B cell (primary cell): ENCODE data around the gene CACNA1D. TPM values are rescaled to one million over a fixed set of nuclear protein-coding genes. Genes with fewer than 3 reads are reported as not detected.

Experiments used
- ATAC-seq: fragments of 200-7000 bp; cut with Tn5 transposase; one replicate; pipeline ENCODE4 v1.10.0; 2021; ENCODE audit warnings: low read depth, mild to moderate bottlenecking, moderate number of reproducible peaks, moderate library complexity
- CTCF ChIA-PET: fragments of 350-600 bp; sonication (Branson Sonifier 250); formaldehyde crosslinking; loops from one replicate; lab custom pipeline; 2021; ENCODE audit warnings: antibody characterized with exemption, inconsistent platforms; lab: Charles Lee
- POLR2A ChIA-PET: fragments of 350-600 bp; sonication (Branson Sonifier 250); formaldehyde crosslinking; loops from one replicate; lab custom pipeline; 2021; ENCODE audit warnings: antibody characterized with exemption; lab: Charles Lee
- DNase-seq: peaks from one replicate; pipeline ENCODE4 v3.0.0; 2013
- H2AFZ ChIP-seq: 2 replicates; pipeline ENCODE4 v1.6.1; 2012; ENCODE audit warnings: mild to moderate bottlenecking, low read depth, low read length; ENCODE audit not compliant: insufficient read depth, poor library complexity, severe bottlenecking
- H3K27ac ChIP-seq, 2 donors: 1 replicate in 1 of 2; 2 replicates in 1 of 2; pipeline ENCODE4 v1.5.1; 2012 to 2013; ENCODE audit warnings: low read length in 2 of 2, mild to moderate bottlenecking in 2 of 2, moderate library complexity in 1 of 2
- H3K27me3 ChIP-seq, 4 experiments: fragments of 200-600 bp in 1 of 4; sonication (generic) in 1 of 4; replicated peaks in 1 of 4; 1 replicate in 2 of 4; 2 replicates in 2 of 4; pipeline versions ENCODE4 v1.6.1 to v1.7.0; 2013 to 2016; ENCODE audit warnings: low read length in 3 of 4, mild to moderate bottlenecking in 2 of 4, mixed read lengths in 1 of 4, moderate library complexity in 1 of 4; ENCODE audit not compliant: insufficient read depth in 4 of 4, control insufficient read depth in 3 of 4; ENCODE audit errors: control extremely low read depth in 1 of 4
- H3K36me3 ChIP-seq, 2 experiments: replicated peaks in 1 of 2; 1 replicate in 1 of 2; 2 replicates in 1 of 2; pipeline versions ENCODE4 v1.6.1 to v1.7.1; 2013; ENCODE audit warnings: low read length in 1 of 2; ENCODE audit not compliant: insufficient read depth in 2 of 2, control insufficient read depth in 1 of 2; ENCODE audit errors: control extremely low read depth in 1 of 2, extremely low read depth in 1 of 2
- H3K4me1 ChIP-seq, 2 donors: fragments of 200-600 bp in 1 of 2; sonication (generic) in 1 of 2; 1 replicate in 1 of 2; 2 replicates in 1 of 2; pipeline versions ENCODE4 v1.5.1 to v1.6.1; 2013 to 2017; ENCODE audit warnings: low read length in 2 of 2; ENCODE audit not compliant: control insufficient read depth in 2 of 2, insufficient read depth in 2 of 2
- H3K4me2 ChIP-seq: replicated peaks from 2 replicates; pipeline ENCODE3; 2012; ENCODE audit warnings: mild to moderate bottlenecking, low read depth, low read length; ENCODE audit not compliant: poor library complexity, severe bottlenecking
- H3K4me3 ChIP-seq, 5 experiments: fragments of 200-600 bp in 1 of 5; sonication (generic) in 1 of 5; 1 replicate in 3 of 5; 2 replicates in 2 of 5; pipeline versions ENCODE4 v1.5.1 to v1.7.0; 2011 to 2016; ENCODE audit warnings: low read length in 4 of 5, mild to moderate bottlenecking in 4 of 5, low read depth in 2 of 5, control low read depth in 1 of 5, moderate library complexity in 1 of 5; ENCODE audit not compliant: insufficient read depth in 1 of 5; ENCODE audit errors: control extremely low read depth in 1 of 5, extremely low read depth in 1 of 5
- H3K79me2 ChIP-seq: fragments of 200-600 bp; sonication (generic); one replicate; pipeline ENCODE4 v1.6.0; 2016; ENCODE audit warnings: low read length; ENCODE audit not compliant: control insufficient read depth, insufficient read depth
- H3K9ac ChIP-seq: fragments of 200-600 bp; sonication (generic); 2 replicates; pipeline ENCODE4 v1.6.1; 2017; ENCODE audit warnings: mild to moderate bottlenecking, low read length, moderate library complexity
- H3K9me3 ChIP-seq, 3 donors: one replicate each; pipeline versions ENCODE4 v1.6.1 to v1.7.1; 2013; ENCODE audit warnings: low read length in 2 of 3; ENCODE audit not compliant: control insufficient read depth in 2 of 3, insufficient read depth in 1 of 3; ENCODE audit errors: control extremely low read depth in 1 of 3
- H4K20me1 ChIP-seq: 2 replicates; pipeline ENCODE4 v1.6.0; 2012; ENCODE audit warnings: mild to moderate bottlenecking, low read length; ENCODE audit not compliant: insufficient read depth, control insufficient read depth, poor library complexity, severe bottlenecking
- H3K27ac Mint-ChIP-seq: one replicate; pipeline ENCODE4 v1.8.0; 2021; ENCODE audit warnings: mixed read lengths
- H3K27me3 Mint-ChIP-seq: one replicate; pipeline ENCODE4 v1.8.0; 2021; ENCODE audit warnings: mixed read lengths
- H3K4me1 Mint-ChIP-seq: one replicate; pipeline ENCODE4 v1.8.0; 2021; ENCODE audit warnings: mixed read lengths
- H3K4me3 Mint-ChIP-seq: one replicate; pipeline ENCODE4 v1.8.0; 2021; ENCODE audit warnings: mixed read lengths
- H3K9me3 Mint-ChIP-seq: one replicate; pipeline ENCODE4 v1.8.0; 2022; ENCODE audit warnings: mixed read lengths; ENCODE audit not compliant: insufficient read depth
- CTCF ChIP-seq: fragments of 200-600 bp; IDR thresholded peaks from one replicate; pipeline ENCODE4 v1.8.0; 2022; ENCODE audit warnings: antibody characterized with exemption, mild to moderate bottlenecking
- EZH2 ChIP-seq: IDR thresholded peaks from 2 replicates; pipeline ENCODE4 v1.6.1; 2012; ENCODE audit warnings: borderline replicate concordance, low read depth, mild to moderate bottlenecking, moderate library complexity, low read length; ENCODE audit not compliant: insufficient read depth, poor library complexity, severe bottlenecking
- WGBS: methylation state at CpG from one replicate; pipeline ENCODE4 v1.1.5; 2013; ENCODE audit warnings: missing lambda C conversion rate; ENCODE audit not compliant: insufficient coverage; 5-methylcytosine and 5-hydroxymethylcytosine counted together
- intact Hi-C: fragments of 100-400 bp; cut with micrococcal nuclease; formaldehyde crosslinking; loops from one replicate; pipeline ENCODE4 v1.10.0; 2022
- polyA plus RNA-seq: library from polyadenylated mRNA; depleted of rRNA; stranded (reverse); fragments of >200 nt; gene quantifications from 2 replicates; pipeline ENCODE4 v1.2.3, GENCODE V29; 2012
- total RNA-seq, 2 donors: library from RNA; stranded (reverse); fragments of 120-200 nt in 1 of 2; gene quantifications; 1 replicate in 1 of 2; 2 replicates in 1 of 2; pipeline versions ENCODE4 v1.2.3 to v1.2.4, GENCODE V29; 2013 to 2022

CACNA1D gene
- total and polyA plus RNA-seq, 2 donors (not counting 1 experiment from before 2014, with no cell fraction given) = 0.06 to 0.07 TPM

DNA sequence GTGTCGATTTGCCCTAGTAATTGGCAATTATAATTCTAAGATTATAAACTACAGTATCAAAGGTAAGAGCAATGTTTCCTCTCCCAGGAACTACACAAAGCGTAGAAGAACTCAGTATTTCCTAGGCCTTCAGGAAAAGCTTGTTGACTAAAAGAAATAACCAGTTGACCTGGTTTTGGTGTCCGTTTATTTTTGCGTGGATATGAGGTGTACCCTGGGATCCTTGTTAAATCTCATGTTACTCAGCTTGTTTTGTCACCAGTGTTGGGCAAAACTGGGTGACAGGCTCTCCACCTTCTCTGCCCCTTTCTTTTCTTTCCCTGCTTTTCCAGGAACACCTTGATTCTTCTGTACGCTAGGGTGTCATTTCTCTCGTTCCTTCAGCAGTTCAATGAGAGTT, 97.2 kb downstream of the CACNA1D start:
- Histone ChIP-seq H3K27ac (no peak overlapping the region), H3K9me3 (no peaks in the 10 kb centered on the region), H4K20me1 (no peaks in the 10 kb centered on the region), H3K27me3 (no peaks in the 10 kb centered on the region), H3K4me2 (no peak overlapping the region), H3K4me1 (peaks cover 0 to 11% of the 10 kb centered on the region in 2 donors), H2AFZ (no peak overlapping the region), H3K9ac (no peak overlapping the region), H3K79me2 (no peaks in the 10 kb centered on the region), H3K36me3 (no peaks in the 10 kb centered on the region), H3K4me3 (no peak overlapping the region)
- H3K9me3 Mint-ChIP-seq = no peaks in the 10 kb centered on the region
- WGBS = 87% methylated on average over 4 of the region's 6 CpGs
- POLR2A ChIA-PET = no interaction called here
- H3K4me3 Mint-ChIP-seq = no peak overlapping the region
- intact Hi-C loops = no loop called here
- no peaks in the 10 kb centered on the region for H3K27me3 Mint-ChIP-seq
- TF ChIP-seq CTCF (no peak), EZH2 (no peak)
- CTCF ChIA-PET = no interaction called here
- H3K4me1 Mint-ChIP-seq = peaks cover 15% of the 10 kb centered on the region
- DNase-seq (no peak), ATAC-seq (no peak)
- H3K27ac Mint-ChIP-seq = no peak overlapping the region

DNA sequence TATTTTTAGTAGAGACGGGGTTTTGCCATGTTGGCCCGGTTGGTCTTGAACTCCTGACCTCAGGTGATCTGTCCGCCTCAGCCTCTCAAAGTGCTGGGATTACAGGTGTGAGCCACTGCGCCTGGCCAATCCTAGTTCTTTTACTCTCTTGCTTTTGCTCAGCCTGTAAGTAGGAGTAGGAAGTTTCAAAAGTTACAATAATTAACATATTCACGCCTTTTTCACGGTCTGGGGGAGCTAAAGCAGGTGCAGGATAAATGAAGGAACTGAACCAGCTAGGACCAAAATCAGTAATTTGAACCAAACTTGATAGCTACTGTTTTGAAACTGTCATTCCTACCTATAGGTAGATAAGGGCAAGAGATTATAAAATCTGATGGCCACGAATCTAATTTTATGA, 98.5 kb downstream of the CACNA1D start:
- Histone ChIP-seq H3K27ac (no peak overlapping the region), H3K36me3 (no peaks in the 10 kb centered on the region), H3K27me3 (no peaks in the 10 kb centered on the region), H4K20me1 (no peaks in the 10 kb centered on the region), H3K79me2 (no peaks in the 10 kb centered on the region), H2AFZ (no peak overlapping the region), H3K4me2 (no peak overlapping the region), H3K9me3 (no peaks in the 10 kb centered on the region), H3K4me1 (peaks cover 0 to 11% of the 10 kb centered on the region in 2 donors), H3K4me3 (no peak overlapping the region), H3K9ac (no peak overlapping the region)
- ATAC-seq (no peak), DNase-seq (no peak)
- POLR2A ChIA-PET = no interaction called here
- intact Hi-C loops = no loop called here
- Mint-ChIP-seq H3K4me1 (peaks cover 15% of the 10 kb centered on the region), H3K9me3 (no peaks in the 10 kb centered on the region), H3K27me3 (no peaks in the 10 kb centered on the region), H3K27ac (no peak overlapping the region), H3K4me3 (no peak overlapping the region)
- TF ChIP-seq EZH2 (no peak), CTCF (no peak)
- WGBS = 33% methylated on average over 1 of the region's 7 CpGs
- CTCF ChIA-PET = no interaction called here
